ENCODE results near the gene FANCF. TPM values are rescaled to one million over a fixed set of nuclear protein-coding genes. Genes with fewer than 3 reads are reported as not detected.
A peak's percentile ranks its signal among the peaks of the same experiment; 100 is the strongest.

FANCF gene
- total and polyA plus RNA-seq, 2 experiments from 2014 or later, result 9.9 to 16.4 TPM

DNA sequence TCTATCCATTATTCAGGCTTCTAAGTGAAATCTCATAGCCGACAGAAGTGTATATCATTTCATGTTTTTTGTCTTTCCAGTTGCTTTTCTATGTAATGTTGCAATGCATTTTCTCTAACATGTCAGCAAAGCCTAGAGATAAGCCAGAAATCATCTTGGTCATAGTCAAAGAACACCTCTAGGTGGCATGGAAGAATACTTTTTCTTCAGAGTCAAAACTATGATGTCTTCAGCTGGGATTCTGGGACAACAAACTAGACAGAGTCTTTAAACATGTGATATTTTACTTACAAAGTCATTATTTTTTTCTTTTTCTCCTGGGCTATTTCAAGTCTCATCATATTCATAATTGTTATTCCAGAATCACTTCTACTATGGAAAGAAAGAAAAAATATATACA, 45.2 kb upstream of the FANCF start:
- Histone ChIP-seq H3K4me1 (ENCODE audit: insufficient read depth) (peaks cover 5% of the 10 kb centered on the region), H3K9me2 (replicated peaks; ENCODE audit: insufficient read depth) (no peaks in the 10 kb centered on the region), H3K79me2 (no peaks in the 10 kb centered on the region), H3K9me3 (ENCODE audit: low read depth) (no peaks in the 10 kb centered on the region), H3K27me3 (peaks cover 8% of the 10 kb centered on the region), H4K20me1 (ENCODE audit: insufficient read depth, poor library complexity, severe bottlenecking) (no peaks in the 10 kb centered on the region), H3K36me3 (replicated peaks; ENCODE audit: insufficient read depth, low read depth) (no peaks in the 10 kb centered on the region), H3K27ac (no peak overlapping the region), H3K4me3 (no peak overlapping the region), H2AFZ (no peak overlapping the region), H3K4me2 (no peak overlapping the region)
- peak; percentile 59 for TF ChIP-seq CTCF (IDR thresholded peaks at IDR 0.05; ENCODE audit: poor library complexity)
- TF ChIP-seq EZH2 (IDR thresholded peaks at IDR 0.05; ENCODE audit: borderline replicate concordance), result no peak
- DNase-seq (ENCODE audit: low spot score), result peak; percentile 59
- 60% methylated on average over 1 of the region's 1 CpG for WGBS (ENCODE audit: low lambda C conversion rate, missing lambda C conversion rate)

DNA sequence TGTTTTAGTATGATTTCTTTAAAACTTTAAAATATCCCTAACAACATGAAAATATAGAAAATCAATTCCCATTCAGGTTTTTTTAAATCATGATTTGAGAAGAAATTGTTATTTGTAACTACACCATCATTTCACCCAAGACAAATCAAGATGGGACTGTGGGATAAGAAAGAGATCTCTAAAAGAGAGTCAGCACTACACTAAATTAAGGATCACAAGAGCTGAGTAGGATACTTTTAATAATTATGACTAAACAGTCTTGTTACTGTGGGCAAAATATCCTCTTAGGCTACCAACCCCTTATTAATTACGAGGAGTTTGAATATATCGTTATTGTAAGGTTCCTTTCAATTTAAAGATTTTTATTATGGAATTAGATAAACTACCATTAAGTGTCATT, 43.7 kb upstream of the FANCF start:
- no peak overlapping the region for H3K4me3 ChIP-seq
- TF ChIP-seq EZH2 (IDR thresholded peaks at IDR 0.05; ENCODE audit: borderline replicate concordance) (no peak), EZH2phosphoT487 (IDR thresholded peaks at IDR 0.05; ENCODE audit: low read depth, severe bottlenecking, unreplicated experiment) (no peak), CTCF (IDR thresholded peaks at IDR 0.05; ENCODE audit: poor library complexity) (no peak)
- no peaks in the 10 kb centered on the region for H3K36me3 ChIP-seq (replicated peaks; ENCODE audit: insufficient read depth, low read depth)
- H3K27me3 ChIP-seq, result peaks cover 8% of the 10 kb centered on the region
- DNase-seq (ENCODE audit: low spot score), result no peak
- 93% methylated on average over 2 of the region's 2 CpGs for WGBS (ENCODE audit: low lambda C conversion rate, missing lambda C conversion rate)
- no peak overlapping the region for H3K4me2 ChIP-seq
- H3K9me3 ChIP-seq (ENCODE audit: low read depth), result no peaks in the 10 kb centered on the region
- no peaks in the 10 kb centered on the region for H3K9me2 ChIP-seq (replicated peaks; ENCODE audit: insufficient read depth)
- H3K4me1 ChIP-seq (ENCODE audit: insufficient read depth), result peaks cover 5% of the 10 kb centered on the region
- H3K27ac ChIP-seq, result no peak overlapping the region
- no peak overlapping the region for H2AFZ ChIP-seq
- H3K79me2 ChIP-seq, result no peaks in the 10 kb centered on the region
- H4K20me1 ChIP-seq (ENCODE audit: insufficient read depth, poor library complexity, severe bottlenecking), result no peaks in the 10 kb centered on the region

DNA sequence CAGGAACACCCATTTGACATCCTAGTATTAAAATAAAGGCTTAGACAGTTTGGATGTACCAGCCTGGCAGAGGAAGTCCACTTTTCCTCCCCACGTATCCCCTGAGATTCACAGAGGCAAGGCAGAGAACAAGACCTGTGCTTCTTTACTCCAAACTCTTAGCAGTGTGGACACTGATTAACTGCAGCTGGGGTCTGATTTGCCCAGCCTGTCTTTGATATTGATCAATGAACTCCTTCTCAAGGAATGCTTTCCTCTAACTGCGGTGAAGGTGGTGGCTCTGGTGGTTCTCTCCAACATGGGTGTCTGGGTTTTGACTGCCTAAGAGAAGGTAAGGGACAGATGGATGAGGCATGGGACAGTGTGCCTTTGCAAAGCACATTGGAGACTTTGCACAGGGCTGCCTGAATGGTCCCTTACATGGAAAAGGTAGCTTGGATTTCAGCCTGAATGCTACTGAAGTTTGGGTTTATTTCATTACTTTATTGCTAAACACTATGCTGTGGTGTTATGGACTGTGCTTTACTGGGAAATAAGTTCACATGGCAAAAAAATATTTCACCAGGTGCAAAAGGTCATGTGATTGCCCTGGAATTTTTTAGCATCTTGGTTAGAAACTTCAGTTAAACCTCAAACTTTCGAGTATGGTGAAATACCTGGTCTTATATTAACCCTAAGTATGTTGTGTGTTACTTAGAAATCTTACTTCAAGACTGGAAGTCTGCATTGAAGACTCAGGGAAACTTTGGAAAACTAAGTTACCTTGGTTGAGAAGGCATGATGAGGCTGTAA, 42.6 kb upstream of the FANCF start:
- Histone ChIP-seq H3K9me3 (ENCODE audit: low read depth) (no peaks in the 10 kb centered on the region), H3K27ac (peak overlapping the region; percentile 74), H4K20me1 (ENCODE audit: insufficient read depth, poor library complexity, severe bottlenecking) (no peaks in the 10 kb centered on the region), H3K9me2 (replicated peaks; ENCODE audit: insufficient read depth) (no peaks in the 10 kb centered on the region), H3K4me1 (ENCODE audit: insufficient read depth) (no peaks in the 10 kb centered on the region), H2AFZ (no peak overlapping the region), H3K27me3 (peaks cover 8% of the 10 kb centered on the region), H3K79me2 (no peaks in the 10 kb centered on the region), H3K36me3 (replicated peaks; ENCODE audit: insufficient read depth, low read depth) (no peaks in the 10 kb centered on the region), H3K4me3 (no peak overlapping the region), H3K4me2 (peak overlapping the region; percentile 74)
- 58% methylated on average over 3 of the region's 3 CpGs for WGBS (ENCODE audit: low lambda C conversion rate, missing lambda C conversion rate)
- no peak for DNase-seq (ENCODE audit: low spot score)
- TF ChIP-seq EZH2phosphoT487 (IDR thresholded peaks at IDR 0.05; ENCODE audit: low read depth, severe bottlenecking, unreplicated experiment) (no peak), CTCF (IDR thresholded peaks at IDR 0.05; ENCODE audit: poor library complexity) (no peak), EZH2 (IDR thresholded peaks at IDR 0.05; ENCODE audit: borderline replicate concordance) (no peak)

Measured in hepatocyte (in vitro differentiated cells).